ENCODE measurements around the gene SLC26A9. TPM values are rescaled to one million over a fixed set of nuclear protein-coding genes. Genes with fewer than 3 reads are reported as not detected.

The SLC26A9 gene
- total and polyA plus RNA-seq, 10 of the 15 experiments (the other 5 are each of a cell fraction or from before 2014, with no cell fraction given): 0.09 to 0.40 (median 0.17) TPM

GRCh38 chr1:205927247-205927646 lies 16.0 kb downstream of the SLC26A9 start (continued):
- TF ChIP-seq, protein P1, sequence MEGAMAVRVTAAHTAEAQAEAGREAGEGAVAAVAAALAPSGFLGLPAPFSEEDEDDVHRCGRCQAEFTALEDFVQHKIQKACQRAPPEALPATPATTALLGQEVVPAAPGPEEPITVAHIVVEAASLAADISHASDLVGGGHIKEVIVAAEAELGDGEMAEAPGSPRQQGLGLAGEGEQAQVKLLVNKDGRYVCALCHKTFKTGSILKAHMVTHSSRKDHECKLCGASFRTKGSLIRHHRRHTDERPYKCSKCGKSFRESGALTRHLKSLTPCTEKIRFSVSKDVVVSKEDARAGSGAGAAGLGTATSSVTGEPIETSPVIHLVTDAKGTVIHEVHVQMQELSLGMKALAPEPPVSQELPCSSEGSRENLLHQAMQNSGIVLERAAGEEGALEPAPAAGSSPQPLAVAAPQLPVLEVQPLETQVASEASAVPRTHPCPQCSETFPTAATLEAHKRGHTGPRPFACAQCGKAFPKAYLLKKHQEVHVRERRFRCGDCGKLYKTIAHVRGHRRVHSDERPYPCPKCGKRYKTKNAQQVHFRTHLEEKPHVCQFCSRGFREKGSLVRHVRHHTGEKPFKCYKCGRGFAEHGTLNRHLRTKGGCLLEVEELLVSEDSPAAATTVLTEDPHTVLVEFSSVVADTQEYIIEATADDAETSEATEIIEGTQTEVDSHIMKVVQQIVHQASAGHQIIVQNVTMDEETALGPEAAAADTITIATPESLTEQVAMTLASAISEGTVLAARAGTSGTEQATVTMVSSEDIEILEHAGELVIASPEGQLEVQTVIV (IDR thresholded peaks at IDR 0.05; ENCODE audit: borderline replicate concordance, partially characterized antibody): no peak
- TF ChIP-seq, protein P2, sequence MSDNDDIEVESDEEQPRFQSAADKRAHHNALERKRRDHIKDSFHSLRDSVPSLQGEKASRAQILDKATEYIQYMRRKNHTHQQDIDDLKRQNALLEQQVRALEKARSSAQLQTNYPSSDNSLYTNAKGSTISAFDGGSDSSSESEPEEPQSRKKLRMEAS (IDR thresholded peaks at IDR 0.05; ENCODE audit: low read depth, low read length): no peak
- TF ChIP-seq POLR2A (IDR thresholded peaks at IDR 0.05; ENCODE audit: low read depth, low read length): no peak

DNA sequence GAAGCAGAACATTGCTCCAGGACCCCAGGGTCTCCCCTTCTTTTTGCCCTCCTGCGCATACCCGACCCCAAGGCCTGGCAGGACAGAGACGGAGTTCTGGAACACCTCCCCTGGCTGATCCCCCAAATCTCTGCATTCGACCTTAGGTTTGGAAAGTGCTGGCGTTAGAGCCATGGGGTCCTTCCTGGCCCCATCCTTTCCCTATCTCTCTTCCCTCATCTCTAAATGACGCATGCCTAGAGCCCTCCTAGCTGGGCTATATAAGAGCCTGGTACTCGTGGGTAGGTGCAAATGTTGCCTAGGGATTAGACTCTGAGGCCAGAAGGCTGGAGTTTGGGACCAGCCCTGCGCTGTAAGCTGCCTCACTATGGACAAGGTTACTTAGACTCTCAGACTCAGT lies 16.6 kb downstream of the SLC26A9 start:
- FAIRE-seq: no peak
- DNase-seq (ENCODE audit: low read depth, low spot score): no peak
- Histone ChIP-seq H3K9me3 (replicated peaks; ENCODE audit: control insufficient read depth, insufficient read depth, low read length) (no peaks in the 10 kb centered on the region), H2AFZ (ENCODE audit: control insufficient read depth, low read depth, low read length) (no peak overlapping the region), H3K27me3 (replicated peaks in 1 of 2; ENCODE audit: control insufficient read depth in 2 of 2, insufficient read depth in 2 of 2, low read length in 1 of 2) (peaks cover 3 to 10% of the 10 kb centered on the region in 2 experiments; a peak in 3 of 4 replicates), H3K9ac (ENCODE audit: control insufficient read depth, insufficient read depth, low read length) (no peak overlapping the region), H3K4me3 (no peak overlapping the region), H3K4me2 (ENCODE audit: control insufficient read depth, insufficient read depth) (no peak overlapping the region), H3K79me2 (ENCODE audit: control insufficient read depth, insufficient read depth, low read length) (no peaks in the 10 kb centered on the region), H3K36me3 (ENCODE audit: control insufficient read depth in 2 of 2, insufficient read depth in 2 of 2, low read length in 1 of 2) (no peaks in the 10 kb centered on the region), H4K20me1 (ENCODE audit: control insufficient read depth, insufficient read depth) (peaks cover 2% of the 10 kb centered on the region; the same call in 1 of the 2 replicates), H3K4me1 (ENCODE audit: control insufficient read depth, insufficient read depth, low read length) (no peaks in the 10 kb centered on the region), H3K27ac (ENCODE audit: control insufficient read depth, insufficient read depth) (no peak overlapping the region)
- CTCF ChIA-PET: interaction anchor here (0.6 kb wide), 2 partner anchors 51 to 181 kb away, joined by 3 read pairs; no protein-coding TSS in a partner anchor
- POLR2A ChIA-PET: interaction anchor here (0.5 kb wide), 1 partner anchor 10 kb away, joined by 3 read pairs; no protein-coding TSS in a partner anchor
- ATAC-seq: no peak
- in situ Hi-C loops (cut with MboI) (no loop called here), intact Hi-C loops (cut with micrococcal nuclease; ENCODE audit: unreplicated experiment) (no loop called here)
- BruUV-seq (replicated peaks): no TSS peak
- 40% methylated on average over 8 of the region's 8 CpGs for WGBS (ENCODE audit: insufficient coverage, insufficient replicate concordance, low lambda C conversion rate, missing lambda C conversion rate)
- RAD21 ChIA-PET (ENCODE audit: unreplicated experiment): interaction anchor here (0.6 to 1.1 kb wide), 2 partner anchors 50 to 51 kb away, joined by 3 read pairs; no protein-coding TSS in a partner anchor
- SMC1A ChIA-PET (ENCODE audit: uncharacterized antibody, unreplicated experiment): interaction anchor here (1.0 kb wide), 1 partner anchor 15 kb away, joined by 3 read pairs; no protein-coding TSS in a partner anchor
- TF ChIP-seq SMARCA5 (IDR thresholded peaks at IDR 0.05) (no peak), YY1 (IDR thresholded peaks at IDR 0.05; ENCODE audit: low read depth, low read length) (no peak), NFXL1 (IDR thresholded peaks at IDR 0.05; ENCODE audit: borderline replicate concordance) (no peak), TCF3 (IDR thresholded peaks at IDR 0.05; ENCODE audit: borderline replicate concordance, insufficient read depth, low read depth, low read length) (no peak), CBX3 (IDR thresholded peaks at IDR 0.05; ENCODE audit: borderline replicate concordance, low read depth) (no peak), YBX1 (IDR thresholded peaks at IDR 0.05) (no peak), GABPA (IDR thresholded peaks at IDR 0.05; ENCODE audit: low read depth) (no peak)
- TF ChIP-seq, protein P3, sequence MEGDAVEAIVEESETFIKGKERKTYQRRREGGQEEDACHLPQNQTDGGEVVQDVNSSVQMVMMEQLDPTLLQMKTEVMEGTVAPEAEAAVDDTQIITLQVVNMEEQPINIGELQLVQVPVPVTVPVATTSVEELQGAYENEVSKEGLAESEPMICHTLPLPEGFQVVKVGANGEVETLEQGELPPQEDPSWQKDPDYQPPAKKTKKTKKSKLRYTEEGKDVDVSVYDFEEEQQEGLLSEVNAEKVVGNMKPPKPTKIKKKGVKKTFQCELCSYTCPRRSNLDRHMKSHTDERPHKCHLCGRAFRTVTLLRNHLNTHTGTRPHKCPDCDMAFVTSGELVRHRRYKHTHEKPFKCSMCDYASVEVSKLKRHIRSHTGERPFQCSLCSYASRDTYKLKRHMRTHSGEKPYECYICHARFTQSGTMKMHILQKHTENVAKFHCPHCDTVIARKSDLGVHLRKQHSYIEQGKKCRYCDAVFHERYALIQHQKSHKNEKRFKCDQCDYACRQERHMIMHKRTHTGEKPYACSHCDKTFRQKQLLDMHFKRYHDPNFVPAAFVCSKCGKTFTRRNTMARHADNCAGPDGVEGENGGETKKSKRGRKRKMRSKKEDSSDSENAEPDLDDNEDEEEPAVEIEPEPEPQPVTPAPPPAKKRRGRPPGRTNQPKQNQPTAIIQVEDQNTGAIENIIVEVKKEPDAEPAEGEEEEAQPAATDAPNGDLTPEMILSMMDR (IDR thresholded peaks at IDR 0.05 in 2 of 3, conservative IDR thresholded peaks at IDR 0.05 in 1 of 3; ENCODE audit: control insufficient read depth in 2 of 3, extremely low read depth in 1 of 3, insufficient read depth in 1 of 3, low read depth in 3 of 3, low read length in 3 of 3): no peak
- TF ChIP-seq, protein P4, sequence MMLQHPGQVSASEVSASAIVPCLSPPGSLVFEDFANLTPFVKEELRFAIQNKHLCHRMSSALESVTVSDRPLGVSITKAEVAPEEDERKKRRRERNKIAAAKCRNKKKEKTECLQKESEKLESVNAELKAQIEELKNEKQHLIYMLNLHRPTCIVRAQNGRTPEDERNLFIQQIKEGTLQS (IDR thresholded peaks at IDR 0.05; ENCODE audit: borderline replicate concordance, extremely low read depth, low read depth, low read length): no peak
- TF ChIP-seq, protein P5, sequence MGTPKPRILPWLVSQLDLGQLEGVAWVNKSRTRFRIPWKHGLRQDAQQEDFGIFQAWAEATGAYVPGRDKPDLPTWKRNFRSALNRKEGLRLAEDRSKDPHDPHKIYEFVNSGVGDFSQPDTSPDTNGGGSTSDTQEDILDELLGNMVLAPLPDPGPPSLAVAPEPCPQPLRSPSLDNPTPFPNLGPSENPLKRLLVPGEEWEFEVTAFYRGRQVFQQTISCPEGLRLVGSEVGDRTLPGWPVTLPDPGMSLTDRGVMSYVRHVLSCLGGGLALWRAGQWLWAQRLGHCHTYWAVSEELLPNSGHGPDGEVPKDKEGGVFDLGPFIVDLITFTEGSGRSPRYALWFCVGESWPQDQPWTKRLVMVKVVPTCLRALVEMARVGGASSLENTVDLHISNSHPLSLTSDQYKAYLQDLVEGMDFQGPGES (IDR thresholded peaks at IDR 0.05): no peak
